HG02938 (cell line): ENCODE data around the gene CHMP1A.
"Not testable (repeated sequence)": the region's sequence is repeated elsewhere in the genome, so short reads cannot be mapped to it uniquely, and the experiment has no call there.

Experiments used
- ATAC-seq: cut with Tn5 transposase; IDR thresholded peaks from one replicate; pipeline ENCODE4 v1.9.1; 2021; ENCODE audit warnings: mild to moderate bottlenecking, moderate library complexity; ENCODE audit not compliant: unreplicated experiment

Gene CHMP1A

DNA sequence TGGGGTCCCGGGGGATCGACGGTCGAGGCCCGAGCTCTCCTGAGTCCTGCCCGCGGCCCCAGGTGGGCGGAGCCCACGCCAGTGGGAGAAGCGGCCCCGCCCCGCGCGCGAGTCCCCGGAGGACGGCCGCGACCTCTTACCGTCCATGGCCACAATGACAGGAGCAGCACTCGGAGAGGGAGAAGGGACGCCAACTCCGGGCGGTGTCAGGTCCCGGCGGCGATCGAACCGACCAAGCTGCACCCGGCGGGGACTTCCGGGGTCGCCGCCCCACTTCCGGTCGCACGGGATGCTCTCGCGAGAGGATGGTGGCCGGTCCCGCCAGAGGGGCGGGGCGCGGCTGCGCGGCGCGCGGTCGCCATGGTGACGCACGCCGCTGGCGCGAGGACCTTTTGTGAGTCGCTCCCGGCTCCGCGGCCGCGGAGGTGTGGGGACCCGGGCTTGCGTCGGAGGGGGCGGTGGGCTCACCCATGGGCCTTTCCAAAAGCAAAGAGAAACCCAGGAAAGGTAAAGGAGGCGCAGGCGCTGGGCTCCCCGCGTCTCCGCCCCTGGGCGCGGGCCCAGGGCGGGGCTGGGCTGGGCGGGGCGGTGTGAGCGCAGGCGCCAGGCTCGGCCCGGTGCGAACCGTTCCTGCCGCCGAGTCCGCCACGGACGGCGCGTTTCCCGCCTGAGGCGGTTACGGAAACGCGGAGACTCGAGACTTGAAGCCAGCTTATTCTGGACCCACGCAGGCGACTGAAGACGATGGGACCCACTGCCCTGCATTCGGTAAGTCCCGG lies at the start of gene CHMP1A, which contains the start of gene SPATA33:
Gene CHMP1A (minus strand): TSS at position 267 of the 779 bp plus-strand sequence. CDS start 120 bp downstream, at position 147.
Gene SPATA33 (plus strand): TSS at position 395 of the 779 bp plus-strand sequence. CDS start 76 bp downstream, at position 471.
- peak; percentile 83 for ATAC-seq

DNA sequence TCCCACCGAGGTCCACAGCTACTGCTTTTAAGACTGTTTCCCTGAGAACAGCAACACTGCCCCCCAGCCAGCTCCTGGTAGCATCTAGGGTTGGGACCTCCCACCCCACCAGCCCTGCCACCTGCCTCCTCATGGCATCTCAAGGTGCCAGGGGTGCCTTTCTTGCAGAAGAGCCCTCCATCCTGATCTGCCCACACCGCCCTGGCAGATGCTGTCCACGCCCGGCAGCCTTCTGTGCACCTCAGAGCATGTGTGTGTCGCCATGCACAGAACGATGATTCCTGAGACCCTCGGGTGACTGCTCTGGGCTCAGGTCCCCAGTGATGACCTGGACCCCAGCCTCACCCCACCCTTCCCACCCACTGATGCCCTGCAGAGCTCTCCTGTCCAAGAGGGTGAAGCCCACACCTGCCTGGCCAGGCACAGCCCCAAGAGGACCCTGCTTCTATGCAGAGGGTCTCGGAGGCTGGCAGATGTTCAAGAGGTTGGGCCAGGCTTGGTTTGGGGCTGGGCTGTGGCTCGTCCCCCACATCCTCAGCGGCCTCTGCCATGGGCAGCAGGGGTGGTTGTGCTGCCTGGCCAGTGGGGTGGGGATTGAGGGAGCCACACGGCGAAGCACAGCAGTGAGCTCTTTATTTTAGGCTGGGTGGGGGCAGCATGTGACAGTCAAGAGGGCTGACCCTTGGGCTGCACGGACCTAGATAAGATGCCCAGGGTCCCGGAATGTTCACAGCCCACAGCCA lies 49.2 kb upstream of the CHMP1A start:
- ATAC-seq: no peak

DNA sequence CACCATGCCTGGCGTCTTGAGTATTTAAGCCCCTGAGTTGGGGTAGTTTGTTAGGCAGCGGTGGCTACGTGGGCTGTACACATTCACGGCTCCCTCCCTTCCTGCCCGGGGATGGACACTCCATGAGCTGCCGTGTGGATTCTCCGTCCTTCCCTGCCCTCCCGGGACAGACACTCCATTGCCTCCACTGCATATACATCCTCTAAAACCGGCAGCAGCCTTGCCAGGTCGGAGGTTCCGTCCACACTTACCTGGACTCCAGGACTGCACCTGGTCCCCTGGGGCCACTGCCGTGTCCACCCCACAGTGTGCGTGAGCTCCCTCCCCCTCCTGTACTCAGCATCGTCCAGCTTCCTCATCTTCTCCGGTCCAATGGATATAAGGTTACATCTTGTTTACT lies 47.5 kb upstream of the CHMP1A start:
- ATAC-seq: no peak

GRCh38 chr16:89704281-89704680 lies 46.8 kb upstream of the CHMP1A start:
- ATAC-seq: no peak

GRCh38 chr16:89701425-89702406 lies 44.2 kb upstream of the CHMP1A start, which contains the start of gene SPATA2L:
SPATA2L (minus strand) TSS chr16:89701705; CDS start chr16:89701232, 473 bp downstream.
- peak; percentile 65 for ATAC-seq

- no peak for ATAC-seq
Observed at GRCh38 chr16:89700649-89701424, 43.3 kb upstream of the CHMP1A start.

- ATAC-seq: no peak
Observed at GRCh38 chr16:89700100-89700648, 42.7 kb upstream of the CHMP1A start.

- ATAC-seq: not testable (repeated sequence)
Observed at GRCh38 chr16:89699629-89700099, 42.2 kb upstream of the CHMP1A start.

GRCh38 chr16:89698717-89699116 lies 41.2 kb upstream of the CHMP1A start:
- ATAC-seq: not testable (repeated sequence)

DNA sequence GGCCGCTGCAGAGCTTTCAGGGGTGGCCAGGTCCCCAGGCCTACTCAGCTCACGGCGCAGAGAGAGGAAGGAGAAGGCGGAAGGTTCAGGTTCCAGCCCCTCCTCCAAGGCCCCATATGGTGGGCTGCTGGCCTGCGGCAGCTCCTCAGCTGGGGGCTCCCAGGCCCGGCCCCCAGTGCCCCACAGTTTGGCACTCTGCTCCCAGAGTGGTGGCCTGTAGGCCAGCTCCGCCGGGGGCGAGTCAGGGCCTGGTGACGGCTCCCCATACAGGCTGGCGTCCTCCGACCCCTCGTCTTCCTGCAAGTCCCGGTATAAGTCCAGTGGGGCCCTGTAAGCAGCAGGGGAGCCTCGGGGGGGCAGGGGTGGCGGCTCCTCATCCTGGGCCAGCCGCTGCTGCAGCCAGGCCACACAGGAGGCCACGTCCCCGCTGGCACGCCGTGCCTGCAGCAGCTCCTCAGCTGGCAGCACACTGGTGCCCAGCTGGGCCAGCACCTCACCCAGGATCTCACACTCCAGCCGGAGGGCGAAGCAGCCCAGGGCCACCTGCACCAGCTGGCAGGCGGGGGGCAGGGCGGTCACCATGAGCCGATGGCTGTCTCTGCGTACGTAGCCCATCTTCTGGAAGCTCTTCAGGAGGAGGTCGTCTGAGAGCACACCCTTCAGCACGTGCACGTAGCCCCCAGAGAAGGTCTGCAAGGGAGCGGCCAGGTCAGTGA lies 40.3 kb upstream of the CHMP1A start:
- ATAC-seq: no peak

- no peak for ATAC-seq
Observed at GRCh38 chr16:89697161-89697615, 39.7 kb upstream of the CHMP1A start.

- no peak for ATAC-seq
Observed at GRCh38 chr16:89696670-89697128, 39.2 kb upstream of the CHMP1A start.

GRCh38 chr16:89695875-89696669 lies 38.6 kb upstream of the CHMP1A start:
- no peak for ATAC-seq

DNA sequence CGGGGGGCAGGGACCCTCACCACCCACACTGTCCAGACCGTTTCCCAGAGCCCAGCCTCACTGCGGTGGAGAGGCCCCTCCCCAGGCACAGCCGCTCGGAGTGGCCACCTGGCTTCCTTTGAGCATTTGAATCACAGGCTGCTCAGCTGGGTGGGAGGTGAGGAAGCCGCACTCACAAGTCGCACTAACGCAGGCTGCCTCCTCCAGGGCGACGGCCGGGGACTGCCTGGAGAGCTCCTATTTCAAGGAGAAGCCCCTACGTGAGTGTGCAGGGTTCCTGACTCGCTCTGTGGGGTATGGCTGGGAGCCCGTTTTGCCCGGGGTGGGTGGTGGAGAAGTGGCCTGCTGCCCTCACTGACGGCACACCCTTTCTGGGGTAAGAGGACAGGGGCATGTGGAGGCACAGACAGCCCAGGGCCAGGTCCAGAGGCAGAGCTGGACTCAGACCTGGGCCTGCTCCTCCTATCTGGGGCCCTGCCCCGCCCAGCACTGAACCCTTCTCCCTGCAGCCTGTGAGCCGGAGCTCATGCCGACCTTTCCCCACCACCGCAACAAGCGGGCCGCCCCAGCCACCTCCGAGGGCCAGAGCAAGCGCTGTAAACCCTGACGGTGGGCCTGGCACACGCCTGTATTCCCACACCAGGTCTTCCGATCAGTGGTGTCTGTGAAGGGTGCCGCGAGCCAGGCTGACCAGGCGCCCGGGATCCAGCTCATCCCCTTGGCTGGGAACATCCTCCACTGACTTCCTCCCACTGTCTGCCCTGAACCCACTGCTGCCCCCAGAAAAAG lies 37.8 kb upstream of the CHMP1A start:
- no peak for ATAC-seq

DNA sequence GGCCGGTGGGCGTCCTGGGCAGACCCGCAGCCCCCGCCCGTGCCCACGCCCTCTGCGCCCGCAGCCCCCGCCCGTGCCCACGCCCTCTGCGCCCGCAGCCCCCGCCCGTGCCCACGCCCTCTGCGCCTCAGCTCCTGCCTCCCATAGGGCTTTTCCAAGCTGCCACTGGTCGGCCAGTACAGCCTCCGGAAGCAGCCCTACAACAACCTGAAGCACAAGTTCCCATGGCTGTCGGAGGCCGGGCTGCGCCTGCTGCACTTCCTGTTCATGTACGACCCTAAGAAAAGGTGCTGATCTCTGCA lies 37.2 kb upstream of the CHMP1A start:
- ATAC-seq: not testable (repeated sequence)

DNA sequence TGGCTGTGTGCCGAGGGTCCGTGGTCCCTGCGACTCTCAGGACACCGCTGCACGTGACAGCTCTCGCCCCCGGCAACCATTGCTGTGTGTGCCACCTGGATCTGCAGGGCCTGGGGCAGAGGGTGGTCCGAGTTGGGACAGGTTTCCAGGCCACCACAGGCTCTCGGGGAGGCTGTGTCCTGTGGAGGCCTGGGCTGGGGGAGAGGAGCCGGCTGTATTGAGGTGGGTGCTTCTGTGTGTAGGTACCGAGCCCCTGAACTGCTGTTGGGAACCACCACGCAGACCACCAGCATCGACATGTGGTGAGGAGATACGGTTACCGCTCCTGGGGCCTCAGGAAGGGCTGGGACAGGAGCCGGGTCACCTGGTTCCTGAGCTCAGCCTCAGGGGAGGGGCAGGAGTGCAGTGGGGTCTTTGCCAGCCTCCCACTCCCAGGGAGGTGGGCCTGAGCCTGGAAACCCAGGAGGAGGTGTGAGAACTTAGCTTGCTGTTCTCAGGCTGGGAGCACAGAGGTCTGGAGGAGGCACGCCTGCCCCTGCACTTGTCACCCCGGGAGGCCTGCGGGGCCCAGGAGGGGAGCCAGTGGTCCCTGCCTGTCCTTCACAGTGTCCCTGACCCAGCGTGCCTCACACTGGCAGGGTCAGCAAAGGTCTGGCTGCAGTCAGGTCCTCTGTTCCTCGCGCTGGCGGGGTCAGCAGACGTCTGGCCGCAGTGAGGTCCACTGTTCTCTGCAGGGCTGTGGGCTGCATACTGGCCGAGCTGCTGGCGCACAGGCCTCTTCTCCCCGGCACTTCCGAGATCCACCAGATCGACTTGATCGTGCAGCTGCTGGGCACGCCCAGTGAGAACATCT lies 36.6 kb upstream of the CHMP1A start:
- ATAC-seq: no peak
